Right lung (tissue), 5 donors: ENCODE data around the gene STK39. TPM values are rescaled to one million over a fixed set of nuclear protein-coding genes. Genes with fewer than 3 reads are reported as not detected.
A peak's percentile ranks its signal among the peaks of the same experiment; 100 is the strongest.
"Not testable (repeated sequence)": the region's sequence is repeated elsewhere in the genome, so short reads cannot be mapped to it uniquely, and the experiment has no call there.

ENCODE experiments used
- DNase-seq, 2 donors: peaks; one replicate each; pipeline ENCODE4 v3.0.0-alpha.2; 2013
- polyA plus RNA-seq, 5 donors: library from polyadenylated mRNA; unstranded; fragments of 120-200 nt; gene quantifications; one replicate each; pipeline versions ENCODE4 v1.2.1 to v1.2.3, GENCODE V29; 2013; ENCODE audit warnings: inconsistent platforms in 1 of 5, low replicate concordance in 1 of 5; ENCODE audit not compliant: insufficient read length in 5 of 5, insufficient read depth in 1 of 5

STK39 gene
- polyA plus RNA-seq, 5 donors = 24.0 to 28.9 (median 25.2) TPM

DNA sequence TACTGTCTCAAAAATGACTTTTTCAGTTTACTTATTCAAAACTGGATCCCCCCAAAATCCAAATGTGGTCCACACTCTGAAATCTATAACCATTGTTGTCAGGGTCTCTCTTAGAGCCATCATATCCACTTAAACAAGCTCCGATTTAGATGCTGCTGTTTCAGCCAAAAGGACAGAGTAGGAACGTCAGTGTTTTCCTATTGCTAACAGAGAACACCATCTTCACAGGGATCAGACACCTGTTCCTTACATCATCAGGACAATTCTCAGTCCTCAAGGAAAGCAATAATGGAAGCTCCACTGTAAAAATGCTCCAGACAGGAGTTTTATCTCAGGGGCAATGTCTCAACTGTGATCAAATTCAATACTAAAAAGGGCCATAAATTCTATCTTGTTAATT lies 155.4 kb downstream of the STK39 start:
- DNase-seq = no peak

- DNase-seq = no peak
These were observed 156.8 kb downstream of the STK39 start for GRCh38 chr2:168090366-168091135.

- DNase-seq = no peak
These were observed 158.2 kb downstream of the STK39 start for GRCh38 chr2:168089200-168089599.

GRCh38 chr2:168087401-168087800 lies 160.0 kb downstream of the STK39 start:
- no peak for DNase-seq

- no peak for DNase-seq
These were observed 160.5 kb downstream of the STK39 start for GRCh38 chr2:168086851-168087250.

GRCh38 chr2:168085801-168086361 lies 161.5 kb downstream of the STK39 start:
- DNase-seq = no peak

- no peak for DNase-seq
These were observed 163.1 kb downstream of the STK39 start for GRCh38 chr2:168084288-168084687.

DNA sequence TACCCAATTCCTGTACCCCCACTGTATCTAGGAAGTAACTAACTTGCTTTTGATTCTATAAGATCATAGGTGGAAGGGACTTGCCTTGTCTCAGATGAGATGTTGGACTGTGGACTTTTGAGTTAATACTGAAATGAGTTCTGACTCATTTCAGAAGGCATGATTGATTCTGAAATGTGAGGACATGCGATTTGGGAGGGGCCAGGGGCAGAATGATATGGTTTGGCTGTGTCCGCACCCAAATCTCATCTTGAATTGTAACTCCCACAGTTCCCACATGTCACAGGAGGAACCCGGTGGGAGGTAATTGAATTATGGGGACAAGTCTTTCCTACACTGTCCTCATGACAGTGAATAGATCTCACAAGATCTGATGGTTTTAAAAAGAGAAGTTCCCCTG lies 165.9 kb downstream of the STK39 start:
- not testable (repeated sequence) for DNase-seq

- no peak for DNase-seq
These were observed 168.2 kb downstream of the STK39 start for GRCh38 chr2:168079236-168079635.

DNA sequence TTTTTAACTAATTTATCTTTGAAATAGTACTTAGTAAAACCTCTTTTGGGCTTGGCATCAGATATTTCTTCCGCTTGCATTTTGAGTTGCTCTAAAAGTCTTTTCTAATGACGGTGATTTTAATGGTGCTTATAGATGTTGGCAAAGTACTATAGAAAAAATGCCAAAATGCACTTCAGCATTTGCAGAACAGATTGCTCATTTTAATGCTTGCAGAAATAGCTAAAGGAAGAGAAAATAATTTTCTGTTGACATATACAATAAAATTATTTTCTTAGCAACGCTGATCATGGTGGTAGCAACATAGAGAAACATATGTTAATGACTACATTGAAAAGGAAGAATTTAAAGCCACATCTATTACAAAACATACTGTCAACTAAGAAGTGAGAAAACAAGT lies 170.7 kb downstream of the STK39 start:
- DNase-seq = peak; percentile 36 to 60

DNA sequence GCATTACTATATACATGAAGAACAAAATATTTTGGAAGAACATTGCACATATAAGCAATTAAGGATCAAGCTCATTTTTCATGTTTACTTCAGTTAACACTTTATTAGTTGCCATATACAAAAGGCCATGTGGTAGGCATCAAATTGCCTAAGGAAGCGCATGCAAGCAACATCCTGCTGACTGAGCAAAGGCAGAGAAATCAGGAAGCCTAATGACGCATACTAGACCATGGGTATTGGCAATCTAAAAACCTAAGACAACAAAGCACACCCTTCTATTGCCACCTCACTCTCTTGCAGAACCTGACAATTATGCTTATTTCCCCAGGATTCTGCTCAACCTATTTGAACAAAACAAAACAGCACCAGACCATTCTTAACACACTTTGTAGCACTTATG lies 171.9 kb downstream of the STK39 start:
- DNase-seq = no peak

DNA sequence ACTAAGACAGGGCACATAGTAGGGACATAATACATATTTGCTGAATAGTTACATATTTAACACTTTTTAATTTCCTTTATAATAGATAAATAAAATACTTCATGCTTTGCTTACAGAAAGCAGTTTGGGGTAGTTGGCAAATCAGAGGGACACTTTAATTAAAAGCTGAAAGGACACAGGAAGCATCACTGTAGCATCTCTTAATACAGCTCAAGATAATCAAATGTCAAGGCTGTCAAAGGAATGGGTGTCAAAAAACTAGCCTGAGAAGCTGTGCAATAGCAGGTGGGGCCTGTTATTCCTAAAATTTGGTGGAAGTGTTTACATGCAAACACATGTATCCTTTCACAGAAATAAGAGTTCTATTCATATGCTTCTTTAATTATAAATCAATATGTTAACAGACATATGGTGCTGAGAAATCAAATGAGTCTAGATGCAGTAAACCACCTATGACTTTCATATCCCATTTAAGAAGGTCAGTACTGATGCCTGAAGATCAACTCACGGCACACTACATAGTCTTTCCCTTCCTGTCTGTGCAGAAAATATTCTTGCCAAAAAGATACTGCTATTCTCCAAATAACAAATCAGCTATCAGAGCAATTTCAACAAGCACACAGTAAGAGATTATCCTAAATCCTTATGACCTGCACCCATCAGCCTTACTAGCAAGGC lies 174.6 kb downstream of the STK39 start:
- no peak for DNase-seq

- no peak for DNase-seq
These were observed 183.1 kb downstream of the STK39 start for GRCh38 chr2:168064011-168064998.

DNA sequence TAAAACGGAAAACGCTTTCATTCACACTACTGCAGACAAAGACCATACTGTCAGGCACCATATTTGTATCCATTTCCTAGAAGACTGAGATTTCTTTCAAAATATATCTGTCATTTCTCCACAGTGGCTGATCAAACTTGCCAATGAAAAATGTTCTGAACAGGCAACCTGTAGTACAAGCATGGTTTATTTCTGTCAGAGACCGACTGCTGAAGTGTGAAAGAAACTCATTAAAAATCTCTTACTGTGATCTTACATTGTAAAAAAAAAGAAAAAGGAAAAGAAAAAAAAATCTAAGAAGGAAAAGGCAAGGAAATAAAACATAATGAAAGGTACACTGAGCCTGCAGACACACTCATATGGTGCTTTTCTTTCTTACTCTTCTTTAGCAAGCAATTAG lies 184.5 kb downstream of the STK39 start:
- DNase-seq = no peak

DNA sequence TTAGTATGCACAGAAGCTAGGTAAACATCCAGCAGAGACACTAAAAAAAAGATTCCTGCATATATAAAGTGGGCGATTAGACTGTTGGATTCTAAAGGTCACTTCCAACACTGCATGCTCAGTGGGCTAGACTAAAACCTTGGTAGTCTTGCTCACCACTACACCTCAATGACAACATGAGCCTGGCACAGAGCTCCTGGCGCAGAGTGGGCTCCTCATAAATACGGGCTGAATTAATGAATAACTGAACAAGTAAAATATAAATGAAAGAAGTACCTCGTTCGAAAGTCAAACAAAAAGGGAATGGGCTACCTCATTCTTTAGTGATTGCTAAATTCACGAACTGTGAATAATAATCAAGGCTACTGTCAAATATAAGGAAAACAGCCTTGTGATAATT lies 185.3 kb downstream of the STK39 start:
- no peak for DNase-seq

GRCh38 chr2:168060986-168061750 lies 186.2 kb downstream of the STK39 start:
- no peak for DNase-seq

GRCh38 chr2:168059758-168060157 lies 187.6 kb downstream of the STK39 start:
- no peak for DNase-seq

DNA sequence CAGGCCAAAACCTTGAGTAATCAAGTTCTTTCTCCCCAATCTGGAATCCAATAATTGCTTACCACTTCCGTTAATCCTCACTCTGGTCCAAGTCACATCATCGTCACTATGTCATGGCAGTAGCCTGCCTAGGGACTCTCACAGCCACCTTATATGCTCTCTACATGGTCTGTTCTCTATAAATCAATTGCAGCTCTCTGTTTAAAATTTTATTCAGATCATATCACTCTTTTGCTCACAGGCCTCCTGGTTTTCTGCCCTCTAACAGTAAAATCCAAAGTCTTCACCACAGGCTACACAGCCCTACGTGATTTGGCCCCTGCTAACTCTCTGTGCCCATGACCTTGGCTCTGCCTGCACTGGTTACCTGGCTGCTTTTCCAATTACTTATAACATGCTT lies 188.7 kb downstream of the STK39 start:
- no peak for DNase-seq

GRCh38 chr2:168056242-168056787 lies 191.1 kb downstream of the STK39 start:
- DNase-seq = no peak

- DNase-seq = no peak
These were observed 192.7 kb downstream of the STK39 start for GRCh38 chr2:168054657-168055056.

DNA sequence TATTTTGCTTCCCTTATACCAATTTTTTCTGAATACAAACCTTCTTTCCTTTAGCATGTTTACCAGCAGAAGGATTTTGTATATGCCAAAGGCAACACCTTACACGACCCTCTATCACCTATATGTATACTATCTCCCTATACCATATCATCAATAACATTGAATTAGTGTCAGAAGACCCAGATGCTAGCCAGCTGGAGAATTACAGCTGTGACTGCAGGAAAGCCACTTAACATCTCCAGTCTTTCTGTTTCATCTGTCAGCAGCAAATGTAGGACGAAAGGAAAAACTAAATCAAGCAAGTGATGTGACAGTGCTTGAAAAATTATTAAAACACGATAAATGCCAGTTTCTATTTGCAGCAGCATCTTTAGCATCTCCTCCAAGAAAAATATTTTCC lies 193.7 kb downstream of the STK39 start:
- DNase-seq = no peak
